A172 (cell line): ENCODE data around the gene ARV1. TPM values are rescaled to one million over a fixed set of nuclear protein-coding genes. Genes with fewer than 3 reads are reported as not detected.
"Not testable (repeated sequence)": the region's sequence is repeated elsewhere in the genome, so short reads cannot be mapped to it uniquely, and the experiment has no call there.

Experiments used
- DNase-seq: peaks from one replicate; pipeline ENCODE4 v3.0.0-alpha.2; 2015; ENCODE audit warnings: low spot score
- total RNA-seq: library from RNA; depleted of rRNA; stranded (reverse); fragments of >200 nt; shearing (Covaris generic); gene quantifications from 2 replicates; pipeline ENCODE4 v1.2.3, GENCODE V29; 2014

ARV1 gene
- total RNA-seq, 1 experiment from 2014 or later: 69.1 TPM

GRCh38 chr1:230976825-230977747 lies 1.8 kb upstream of the ARV1 start:
- DNase-seq: no peak

- peak; percentile 29 for DNase-seq
Observed at GRCh38 chr1:230977761-230978490, 968 bp upstream of the ARV1 start.

- DNase-seq: no peak
Observed at GRCh38 chr1:230979389-230979716, 459 bp downstream of the ARV1 start.

- DNase-seq: no peak
Observed at GRCh38 chr1:230979952-230980351, 1.1 kb downstream of the ARV1 start.

GRCh38 chr1:230982696-230983095 lies 3.8 kb downstream of the ARV1 start:
- no peak for DNase-seq

- no peak for DNase-seq
Observed at GRCh38 chr1:230983811-230984210, 4.9 kb downstream of the ARV1 start.

GRCh38 chr1:230984622-230985515 lies 6.0 kb downstream of the ARV1 start:
- not testable (repeated sequence) for DNase-seq

GRCh38 chr1:230985711-230986110 lies 6.8 kb downstream of the ARV1 start:
- no peak for DNase-seq

- peak; percentile 83 for DNase-seq
Observed at GRCh38 chr1:230986976-230987375, 8.1 kb downstream of the ARV1 start.

GRCh38 chr1:230987448-230987847 lies 8.6 kb downstream of the ARV1 start:
- DNase-seq: no peak

GRCh38 chr1:230992100-230992774 lies 13.3 kb downstream of the ARV1 start:
- DNase-seq: no peak

- DNase-seq: no peak
Observed at GRCh38 chr1:230994860-230995259, 16.0 kb downstream of the ARV1 start.

- DNase-seq: no peak
Observed at GRCh38 chr1:231000201-231000600, 21.3 kb downstream of the ARV1 start.

- no peak for DNase-seq
Observed at GRCh38 chr1:231000639-231001038, 21.7 kb downstream of the ARV1 start.

- DNase-seq: no peak
Observed at GRCh38 chr1:231001892-231002291, 23.0 kb downstream of the ARV1 start.

GRCh38 chr1:231007535-231007934 lies 28.6 kb downstream of the ARV1 start:
- DNase-seq: not testable (repeated sequence)

GRCh38 chr1:231011360-231011759 lies 32.5 kb downstream of the ARV1 start:
- no peak for DNase-seq

GRCh38 chr1:231011963-231012362 lies 33.1 kb downstream of the ARV1 start:
- no peak for DNase-seq

GRCh38 chr1:231013391-231014015 lies 34.6 kb downstream of the ARV1 start:
- DNase-seq: no peak

- no peak for DNase-seq
Observed at GRCh38 chr1:231016234-231016633, 37.3 kb downstream of the ARV1 start.

- DNase-seq: no peak
Observed at GRCh38 chr1:231016966-231017365, 38.1 kb downstream of the ARV1 start.
